ENCODE data around the gene NR6A1.

DNA sequence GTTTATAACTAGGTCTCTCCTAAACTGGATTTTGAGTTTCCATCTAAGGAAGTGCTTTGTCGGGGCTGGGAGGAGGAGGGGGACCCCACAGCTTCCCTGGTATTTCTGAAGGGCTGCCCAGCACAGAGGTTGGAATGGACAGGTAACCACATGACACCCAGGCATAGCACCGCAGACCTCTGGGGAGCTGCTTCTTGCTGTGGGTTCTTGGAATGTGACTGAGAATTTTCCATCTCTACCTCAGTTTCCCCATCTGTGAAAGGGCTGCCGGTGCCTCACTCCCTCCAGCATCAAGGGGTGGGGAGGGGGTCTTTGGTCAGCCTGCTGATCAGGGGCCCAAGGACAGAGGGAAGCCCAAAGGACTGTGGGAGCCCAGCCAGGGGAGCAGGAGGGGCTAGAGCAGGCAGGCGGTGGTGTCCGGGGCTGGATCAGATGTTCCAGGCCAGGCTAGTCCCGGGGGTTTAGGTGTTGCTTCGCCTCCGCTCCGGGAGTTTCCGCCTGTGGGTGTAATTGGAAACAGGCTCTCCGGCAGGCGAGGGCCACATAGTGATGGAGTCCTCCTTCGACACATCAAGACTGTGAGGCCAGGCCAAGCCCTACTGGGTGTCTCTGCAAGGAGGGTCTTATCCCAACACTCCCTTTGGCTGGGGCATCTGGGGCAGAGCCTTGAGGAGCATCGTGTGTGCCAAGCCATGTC is 9.1 kb upstream of the NR6A1 start:
- TF ChIP-seq CTCF (IDR thresholded peaks at IDR 0.05 in 8 of 11, conservative IDR thresholded peaks at IDR 0.05 in 3 of 11) (no peak), POLR2A (IDR thresholded peaks at IDR 0.05) (no peak)
